ENCODE results near the gene PNMA1. TPM values are rescaled to one million over a fixed set of nuclear protein-coding genes. Genes with fewer than 3 reads are reported as not detected.

PNMA1 gene
- total RNA-seq, 1 experiment from 2014 or later, result 24.6 TPM

DNA sequence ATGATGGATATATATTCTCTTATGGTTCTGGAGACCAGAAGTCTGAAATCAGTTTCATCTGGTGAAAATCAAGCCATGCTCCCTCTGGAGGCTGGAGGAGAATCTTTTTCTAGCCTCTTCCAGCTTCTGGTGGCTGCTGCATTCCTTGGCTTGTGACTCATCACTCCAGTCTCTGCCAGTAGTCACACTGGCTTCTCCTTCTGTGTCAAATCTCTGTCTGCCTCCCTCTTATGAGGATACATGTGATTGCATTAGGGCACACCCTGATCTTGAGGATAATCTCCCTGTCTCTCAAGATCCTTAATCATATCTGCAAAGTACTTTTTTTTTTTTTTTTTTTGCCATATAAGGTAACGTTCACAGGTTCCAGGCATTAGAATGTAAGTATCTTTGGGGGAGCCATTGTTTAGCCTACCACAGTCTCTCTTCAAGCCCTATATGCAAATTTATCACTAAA, 51.7 kb downstream of the PNMA1 start:
- ChIA-PET RAD21 (ENCODE audit: low non-redundant PET in 1 of 2, low total read pairs in 2 of 2, uncharacterized antibody in 2 of 2, unreplicated experiment in 2 of 2) (interaction anchor here in 1 of 2 experiments (0.6 kb wide), 1 partner anchor 52 kb away, joined by 5 read pairs; the partner anchor contains the start of gene PNMA1), CTCF (interaction anchor here (0.7 to 1.2 kb wide), 4 partner anchors 19 to 490 kb away, joined by 3 to 4 read pairs (median 3); no protein-coding TSS in a partner anchor), POLR2A (interaction anchor here (0.8 kb wide), 1 partner anchor 288 kb away, joined by 3 read pairs; the partner anchor contains the start of genes COQ6 and FAM161B)
- H3K9me2 ChIP-seq (ENCODE audit: insufficient read depth), result no peaks in the 10 kb centered on the region
- no peaks in the 10 kb centered on the region for H4K20me1 ChIP-seq (ENCODE audit: insufficient read depth)
- TF ChIP-seq RAD21 (IDR thresholded peaks at IDR 0.05; ENCODE audit: low read depth), result peak; percentile 56
- peak; percentile 87 for TF ChIP-seq FOSL1 (IDR thresholded peaks at IDR 0.05; ENCODE audit: low read depth)
- TF ChIP-seq TCF7L2 (IDR thresholded peaks at IDR 0.05; ENCODE audit: borderline replicate concordance, extremely low read depth, insufficient read depth, insufficient read length), result no peak
- no peak for TF ChIP-seq YY1 (IDR thresholded peaks at IDR 0.05; ENCODE audit: extremely low read depth, insufficient replicate concordance, low read depth, low read length)
- TF ChIP-seq, protein P1, sequence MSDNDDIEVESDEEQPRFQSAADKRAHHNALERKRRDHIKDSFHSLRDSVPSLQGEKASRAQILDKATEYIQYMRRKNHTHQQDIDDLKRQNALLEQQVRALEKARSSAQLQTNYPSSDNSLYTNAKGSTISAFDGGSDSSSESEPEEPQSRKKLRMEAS (IDR thresholded peaks at IDR 0.05), result peak; percentile 80
- TF ChIP-seq SRF (IDR thresholded peaks at IDR 0.05; ENCODE audit: low read depth), result peak; percentile 69; the same call in 1 of the 2 replicates
- TF ChIP-seq, protein P2, sequence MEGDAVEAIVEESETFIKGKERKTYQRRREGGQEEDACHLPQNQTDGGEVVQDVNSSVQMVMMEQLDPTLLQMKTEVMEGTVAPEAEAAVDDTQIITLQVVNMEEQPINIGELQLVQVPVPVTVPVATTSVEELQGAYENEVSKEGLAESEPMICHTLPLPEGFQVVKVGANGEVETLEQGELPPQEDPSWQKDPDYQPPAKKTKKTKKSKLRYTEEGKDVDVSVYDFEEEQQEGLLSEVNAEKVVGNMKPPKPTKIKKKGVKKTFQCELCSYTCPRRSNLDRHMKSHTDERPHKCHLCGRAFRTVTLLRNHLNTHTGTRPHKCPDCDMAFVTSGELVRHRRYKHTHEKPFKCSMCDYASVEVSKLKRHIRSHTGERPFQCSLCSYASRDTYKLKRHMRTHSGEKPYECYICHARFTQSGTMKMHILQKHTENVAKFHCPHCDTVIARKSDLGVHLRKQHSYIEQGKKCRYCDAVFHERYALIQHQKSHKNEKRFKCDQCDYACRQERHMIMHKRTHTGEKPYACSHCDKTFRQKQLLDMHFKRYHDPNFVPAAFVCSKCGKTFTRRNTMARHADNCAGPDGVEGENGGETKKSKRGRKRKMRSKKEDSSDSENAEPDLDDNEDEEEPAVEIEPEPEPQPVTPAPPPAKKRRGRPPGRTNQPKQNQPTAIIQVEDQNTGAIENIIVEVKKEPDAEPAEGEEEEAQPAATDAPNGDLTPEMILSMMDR (IDR thresholded peaks at IDR 0.05 in 2 of 3, conservative IDR thresholded peaks at IDR 0.05 in 1 of 3; ENCODE audit: borderline replicate concordance in 1 of 3, insufficient read depth in 1 of 3, low read depth in 2 of 3, low read length in 2 of 3), result peak; percentile 42 to 65 (median 63); a peak in 5 of 6 replicates
- TF ChIP-seq CEBPB (IDR thresholded peaks at IDR 0.05; ENCODE audit: low read depth), result no peak
- TF ChIP-seq JUND (IDR thresholded peaks at IDR 0.05), result peak; percentile 86
- no peak for TF ChIP-seq EZH2phosphoT487 (IDR thresholded peaks at IDR 0.05; ENCODE audit: borderline replicate concordance)
- peak; percentile 82 for TF ChIP-seq CBX3 (IDR thresholded peaks at IDR 0.05; ENCODE audit: low read depth)
- TF ChIP-seq SIN3A (IDR thresholded peaks at IDR 0.05; ENCODE audit: low read depth), result peak; percentile 52; the same call in 1 of the 2 replicates
- TF ChIP-seq, protein P3, sequence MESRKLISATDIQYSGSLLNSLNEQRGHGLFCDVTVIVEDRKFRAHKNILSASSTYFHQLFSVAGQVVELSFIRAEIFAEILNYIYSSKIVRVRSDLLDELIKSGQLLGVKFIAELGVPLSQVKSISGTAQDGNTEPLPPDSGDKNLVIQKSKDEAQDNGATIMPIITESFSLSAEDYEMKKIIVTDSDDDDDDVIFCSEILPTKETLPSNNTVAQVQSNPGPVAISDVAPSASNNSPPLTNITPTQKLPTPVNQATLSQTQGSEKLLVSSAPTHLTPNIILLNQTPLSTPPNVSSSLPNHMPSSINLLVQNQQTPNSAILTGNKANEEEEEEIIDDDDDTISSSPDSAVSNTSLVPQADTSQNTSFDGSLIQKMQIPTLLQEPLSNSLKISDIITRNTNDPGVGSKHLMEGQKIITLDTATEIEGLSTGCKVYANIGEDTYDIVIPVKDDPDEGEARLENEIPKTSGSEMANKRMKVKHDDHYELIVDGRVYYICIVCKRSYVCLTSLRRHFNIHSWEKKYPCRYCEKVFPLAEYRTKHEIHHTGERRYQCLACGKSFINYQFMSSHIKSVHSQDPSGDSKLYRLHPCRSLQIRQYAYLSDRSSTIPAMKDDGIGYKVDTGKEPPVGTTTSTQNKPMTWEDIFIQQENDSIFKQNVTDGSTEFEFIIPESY (IDR thresholded peaks at IDR 0.05; ENCODE audit: extremely low read depth, insufficient replicate concordance, low read length), result no peak
- TF ChIP-seq ELF1 (IDR thresholded peaks at IDR 0.05; ENCODE audit: borderline replicate concordance, low read depth), result no peak
- peak; percentile 45; the same call in 1 of the 2 replicates for TF ChIP-seq SP1 (IDR thresholded peaks at IDR 0.05; ENCODE audit: low read depth)
- no peak for TF ChIP-seq EGR1 (IDR thresholded peaks at IDR 0.05; ENCODE audit: low read depth)
- TF ChIP-seq, protein P4, sequence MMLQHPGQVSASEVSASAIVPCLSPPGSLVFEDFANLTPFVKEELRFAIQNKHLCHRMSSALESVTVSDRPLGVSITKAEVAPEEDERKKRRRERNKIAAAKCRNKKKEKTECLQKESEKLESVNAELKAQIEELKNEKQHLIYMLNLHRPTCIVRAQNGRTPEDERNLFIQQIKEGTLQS (IDR thresholded peaks at IDR 0.05), result peak; percentile 36; the same call in 1 of the 2 replicates
- no peak overlapping the region for H2AFZ ChIP-seq (ENCODE audit: low read depth, low read length, poor library complexity, severe bottlenecking)
- DNase-seq (ENCODE audit: low read depth, low spot score), result peak; percentile 85
- no peaks in the 10 kb centered on the region for H3K27me3 ChIP-seq (ENCODE audit: insufficient read depth, low read length)
- ATAC-seq, result peak; percentile 100
- no peaks in the 10 kb centered on the region for H3K9me3 ChIP-seq (ENCODE audit: control insufficient read depth in 1 of 2, insufficient read depth in 1 of 2, low read depth in 1 of 2, low read length in 2 of 2)
- intact Hi-C loops (cut with micrococcal nuclease), result no loop called here
- H3K27ac ChIP-seq (ENCODE audit: low read depth, low read length), result peak overlapping the region; percentile 14; the same call in 1 of the 2 replicates
- no peaks in the 10 kb centered on the region for H3K79me2 ChIP-seq (ENCODE audit: insufficient read depth, low read length)
- H3K4me2 ChIP-seq (ENCODE audit: low read length), result peak overlapping the region; percentile 49
- H3K4me1 ChIP-seq (ENCODE audit: control insufficient read depth in 1 of 2, insufficient read depth in 2 of 2, low read length in 2 of 2), result peaks cover 5 to 13% of the 10 kb centered on the region in 2 experiments
- no peak overlapping the region for H3K9ac ChIP-seq (ENCODE audit: low read length)
- no peak overlapping the region for H3K4me3 ChIP-seq (replicated peaks in 1 of 2; ENCODE audit: low read depth in 1 of 2, low read length in 2 of 2)
- no peaks in the 10 kb centered on the region for H3K36me3 ChIP-seq (ENCODE audit: control insufficient read depth in 1 of 2, insufficient read depth in 2 of 2, low read length in 2 of 2)
- no TSS peak for BruUV-seq (replicated peaks)

All from HCT116 (cell line).